Spleen (tissue), 7 donors: ENCODE data around the gene PCDHGC4.

ENCODE experiments used
- POLR2A ChIP-seq, 3 donors: fragments of 450-650 bp; IDR thresholded peaks; one replicate each; pipeline ENCODE4 v1.5.1; 2017; ENCODE audit warnings: antibody characterized with exemption in 3 of 3, mild to moderate bottlenecking in 1 of 3
- POLR2AphosphoS5 ChIP-seq, 3 donors: sonication (generic); formaldehyde crosslinking; IDR thresholded peaks; one replicate each; pipeline ENCODE4 v1.5.1; 2017; ENCODE audit warnings: antibody characterized with exemption in 3 of 3
- TF ChIP-seq, protein P1 (sequence below), 11 experiments: fragments of 200-600 bp in 7 of 11; fragments of 450-650 bp in 4 of 11; sonication (generic) in 4 of 11; IDR thresholded peaks in 8 of 11; conservative IDR thresholded peaks in 3 of 11; 1 replicate in 7 of 11; 2 replicates in 4 of 11; pipeline versions ENCODE4 v1.4.0 to v1.8.0; 2016 to 2021; ENCODE audit warnings: antibody characterized with exemption in 11 of 11, inconsistent platforms in 4 of 11, mild to moderate bottlenecking in 1 of 11
- donor health status: DM: no; HTN: no; CAD: no; lungs with moderate emphysema.
- donor health status: DM: no; HTN: no; CAD: no.
- donor health status: DM: no; HTN: no; CAD: no.

DNA sequence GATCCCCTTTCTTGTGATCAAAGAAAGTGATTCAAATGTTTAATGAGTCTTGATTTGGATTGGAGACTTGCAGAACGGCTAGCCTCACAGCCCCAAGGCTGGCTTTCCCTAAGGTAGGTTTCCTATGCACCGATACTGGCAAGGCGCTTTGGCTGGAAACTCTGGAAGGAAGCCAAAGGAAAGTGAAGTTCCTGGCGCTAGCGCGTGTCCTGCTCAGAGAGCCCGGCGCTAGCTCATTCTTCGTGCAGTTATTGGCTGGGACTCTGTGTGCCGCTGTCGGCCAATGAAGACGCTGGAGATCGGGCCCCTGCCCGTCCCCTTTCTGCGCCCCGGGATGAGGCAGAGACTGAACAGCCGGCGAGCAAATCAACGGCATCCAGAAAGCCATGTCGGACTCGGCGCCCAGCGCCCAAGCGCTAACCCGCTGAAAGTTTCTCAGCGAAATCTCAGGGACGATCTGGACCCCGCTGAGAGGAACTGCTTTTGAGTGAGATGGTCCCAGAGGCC lies 9.2 kb upstream of the PCDHGC4 start, which contains the start of gene PCDHGC3:
- TF ChIP-seq POLR2A (IDR thresholded peaks at IDR 0.05) (peak in 1 of 3 donors; percentile 26), POLR2AphosphoS5 (IDR thresholded peaks at IDR 0.05) (peak; percentile 48 to 81 (median 76))
- TF ChIP-seq, protein P1, sequence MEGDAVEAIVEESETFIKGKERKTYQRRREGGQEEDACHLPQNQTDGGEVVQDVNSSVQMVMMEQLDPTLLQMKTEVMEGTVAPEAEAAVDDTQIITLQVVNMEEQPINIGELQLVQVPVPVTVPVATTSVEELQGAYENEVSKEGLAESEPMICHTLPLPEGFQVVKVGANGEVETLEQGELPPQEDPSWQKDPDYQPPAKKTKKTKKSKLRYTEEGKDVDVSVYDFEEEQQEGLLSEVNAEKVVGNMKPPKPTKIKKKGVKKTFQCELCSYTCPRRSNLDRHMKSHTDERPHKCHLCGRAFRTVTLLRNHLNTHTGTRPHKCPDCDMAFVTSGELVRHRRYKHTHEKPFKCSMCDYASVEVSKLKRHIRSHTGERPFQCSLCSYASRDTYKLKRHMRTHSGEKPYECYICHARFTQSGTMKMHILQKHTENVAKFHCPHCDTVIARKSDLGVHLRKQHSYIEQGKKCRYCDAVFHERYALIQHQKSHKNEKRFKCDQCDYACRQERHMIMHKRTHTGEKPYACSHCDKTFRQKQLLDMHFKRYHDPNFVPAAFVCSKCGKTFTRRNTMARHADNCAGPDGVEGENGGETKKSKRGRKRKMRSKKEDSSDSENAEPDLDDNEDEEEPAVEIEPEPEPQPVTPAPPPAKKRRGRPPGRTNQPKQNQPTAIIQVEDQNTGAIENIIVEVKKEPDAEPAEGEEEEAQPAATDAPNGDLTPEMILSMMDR (IDR thresholded peaks at IDR 0.05 in 8 of 11, conservative IDR thresholded peaks at IDR 0.05 in 3 of 11): peak in 7 of 11 experiments; percentile 34 to 53 (median 40)
